Tibial nerve (tissue), 3 donors: ENCODE results near the gene PHKG1.

Experiments
- CTCF ChIP-seq, 5 experiments: fragments of 200-600 bp in 3 of 5; fragments of 450-650 bp in 2 of 5; sonication (generic) in 3 of 5; IDR thresholded peaks; one replicate each; pipeline ENCODE4 v1.5.1; 2016 to 2019; ENCODE audit warnings: antibody characterized with exemption in 5 of 5, mild to moderate bottlenecking in 3 of 5, moderate library complexity in 2 of 5
- POLR2A ChIP-seq, 2 donors: fragments of 450-650 bp; IDR thresholded peaks; one replicate each; pipeline ENCODE4 v1.6.1; 2017; ENCODE audit warnings: antibody characterized with exemption in 2 of 2, mild to moderate bottlenecking in 2 of 2, moderate library complexity in 2 of 2

DNA sequence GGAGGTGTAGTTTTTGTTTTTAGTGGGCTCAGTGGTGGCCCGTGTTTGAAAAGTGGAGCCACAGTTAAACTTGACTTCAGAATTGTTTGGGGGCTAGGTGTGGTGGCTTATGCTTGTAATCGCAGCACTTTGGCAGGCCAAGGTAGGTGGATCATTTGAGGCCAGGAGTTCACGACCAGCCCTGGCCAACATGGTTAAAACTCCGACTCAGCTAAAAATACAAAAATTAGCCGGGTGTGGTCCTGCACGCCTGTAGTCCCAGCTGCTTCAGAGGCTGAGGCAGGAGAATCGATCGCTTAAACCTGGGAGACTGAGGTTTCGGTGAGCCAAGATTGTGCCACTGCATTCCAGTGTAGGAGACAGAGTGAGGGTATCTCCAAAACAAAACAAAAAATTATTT lies 39.4 kb downstream of the PHKG1 start:
- TF ChIP-seq CTCF (IDR thresholded peaks at IDR 0.05) (no peak), POLR2A (IDR thresholded peaks at IDR 0.05) (no peak)
